GM18868 (cell line): ENCODE results near the gene IPO9.
"Not testable (repeated sequence)": the region's sequence is repeated elsewhere in the genome, so short reads cannot be mapped to it uniquely, and the experiment has no call there.

Source experiments
- ATAC-seq: cut with Tn5 transposase; IDR thresholded peaks from one replicate; pipeline ENCODE4 v1.9.1; 2021; ENCODE audit warnings: mild to moderate bottlenecking, moderate library complexity; ENCODE audit not compliant: unreplicated experiment

IPO9 gene

GRCh38 chr1:201808633-201808990 is 20.3 kb upstream of the IPO9 start:
- ATAC-seq = no peak

- ATAC-seq = no peak
Measured at GRCh38 chr1:201809876-201810275, 19.1 kb upstream of the IPO9 start.

- no peak for ATAC-seq
Measured at GRCh38 chr1:201810466-201811216, 18.3 kb upstream of the IPO9 start.

GRCh38 chr1:201813226-201813625 is 15.7 kb upstream of the IPO9 start:
- no peak for ATAC-seq

GRCh38 chr1:201816309-201816854 is 12.6 kb upstream of the IPO9 start:
- no peak for ATAC-seq

GRCh38 chr1:201818971-201819750 is 9.8 kb upstream of the IPO9 start:
- ATAC-seq = no peak

GRCh38 chr1:201820413-201820812 is 8.5 kb upstream of the IPO9 start:
- ATAC-seq = no peak

- no peak for ATAC-seq
Measured at GRCh38 chr1:201825245-201825644, 3.7 kb upstream of the IPO9 start.

- no peak for ATAC-seq
Measured at GRCh38 chr1:201826830-201827229, 2.1 kb upstream of the IPO9 start.

- no peak for ATAC-seq
Measured at GRCh38 chr1:201827321-201828216, 1.4 kb upstream of the IPO9 start.

- ATAC-seq = no peak
Measured at GRCh38 chr1:201828217-201828819, 639 bp upstream of the IPO9 start.

- no peak for ATAC-seq
Measured at GRCh38 chr1:201831371-201831770, 2.4 kb downstream of the IPO9 start.

- no peak for ATAC-seq
Measured at GRCh38 chr1:201834621-201835020, 5.7 kb downstream of the IPO9 start.

GRCh38 chr1:201838381-201838780 is 9.4 kb downstream of the IPO9 start:
- ATAC-seq = no peak

- ATAC-seq = not testable (repeated sequence)
Measured at GRCh38 chr1:201839089-201839488, 10.1 kb downstream of the IPO9 start.

GRCh38 chr1:201840055-201840454 is 11.1 kb downstream of the IPO9 start:
- ATAC-seq = no peak

GRCh38 chr1:201840490-201840889 is 11.5 kb downstream of the IPO9 start:
- no peak for ATAC-seq

- no peak for ATAC-seq
Measured at GRCh38 chr1:201841265-201841912, 12.4 kb downstream of the IPO9 start.

GRCh38 chr1:201842472-201843027 is 13.6 kb downstream of the IPO9 start:
- ATAC-seq = no peak
